Spleen (tissue), 7 donors: ENCODE data around the gene C20orf144.

ENCODE experiments used
- CTCF ChIP-seq, 11 experiments: fragments of 200-600 bp in 7 of 11; fragments of 450-650 bp in 4 of 11; sonication (generic) in 4 of 11; IDR thresholded peaks in 8 of 11; conservative IDR thresholded peaks in 3 of 11; 1 replicate in 7 of 11; 2 replicates in 4 of 11; pipeline versions ENCODE4 v1.4.0 to v1.8.0; 2016 to 2021; ENCODE audit warnings: antibody characterized with exemption in 11 of 11, inconsistent platforms in 4 of 11, mild to moderate bottlenecking in 1 of 11
- POLR2AphosphoS5 ChIP-seq, 3 donors: sonication (generic); formaldehyde crosslinking; IDR thresholded peaks; one replicate each; pipeline ENCODE4 v1.5.1; 2017; ENCODE audit warnings: antibody characterized with exemption in 3 of 3
- donor health status: DM: no; HTN: no; CAD: no; lungs with moderate emphysema.
- donor health status: DM: no; HTN: no; CAD: no.
- donor health status: DM: no; HTN: no; CAD: no.

GRCh38 chr20:33645396-33645795 lies 16.7 kb upstream of the C20orf144 start:
- TF ChIP-seq CTCF (IDR thresholded peaks at IDR 0.05 in 8 of 11, conservative IDR thresholded peaks at IDR 0.05 in 3 of 11) (no peak), POLR2AphosphoS5 (IDR thresholded peaks at IDR 0.05) (no peak)
